ENCODE data around the gene CYB561D1. TPM values are rescaled to one million over a fixed set of nuclear protein-coding genes. Genes with fewer than 3 reads are reported as not detected.

Gene CYB561D1
- total and polyA plus RNA-seq, 9 of the 15 experiments (the other 6 are each of a cell fraction or from before 2014, with no cell fraction given), result 0.71 to 7.2 (median 3.5) TPM

- TF ChIP-seq FOXP4 (CRISPR knock-in tag; IDR thresholded peaks at IDR 0.05; ENCODE audit: borderline replicate concordance) (peak; percentile 48; the same call in 1 of the 2 replicates), AFF1 (IDR thresholded peaks at IDR 0.05; ENCODE audit: low read depth in 1 of 2, partially characterized antibody in 2 of 2) (peak in 1 of 2 experiments; percentile 78), TEAD4 (IDR thresholded peaks at IDR 0.05; ENCODE audit: low read length) (no peak), TEAD4 (CRISPR knock-in tag; IDR thresholded peaks at IDR 0.05; ENCODE audit: borderline replicate concordance) (no peak), TEAD1 (CRISPR knock-in tag; IDR thresholded peaks at IDR 0.05) (0 out of 4 replicates have a peak, but pooled peaks of 1 of the 2 experiments have one; percentile 47), ETS1 (conservative IDR thresholded peaks at IDR 0.05; ENCODE audit: control insufficient read depth, low read depth, low read length) (peak; percentile 59; the same call in 1 of the 2 replicates), NKRF (IDR thresholded peaks at IDR 0.05; ENCODE audit: borderline replicate concordance) (peak; percentile 62; the same call in 1 of the 2 replicates), ARID4B (CRISPR knock-in tag; IDR thresholded peaks at IDR 0.05) (peak; percentile 95), ZNF232 (CRISPR knock-in tag; IDR thresholded peaks at IDR 0.05) (peak; percentile 77), HDAC1 (IDR thresholded peaks at IDR 0.05) (peak in 1 of 2 experiments; percentile 66; a peak in 2 of 4 replicates), BRCA1 (IDR thresholded peaks at IDR 0.05) (no peak), BRCA1 (CRISPR knock-in tag; IDR thresholded peaks at IDR 0.05) (no peak)
Observed at GRCh38 chr1:109478806-109479205, 15.1 kb upstream of the CYB561D1 start (continued).

Measured in K562 (cell line).